Raji (cell line): Measurements from ENCODE around the gene ATP2B2.

ENCODE experiments used
- POLR2A ChIP-seq: IDR thresholded peaks from 2 replicates; pipeline ENCODE4 v1.6.1; 2011; ENCODE audit warnings: low read depth, low read length, control low read depth; ENCODE audit not compliant: insufficient read depth

Gene ATP2B2

GRCh38 chr3:10428406-10429091, 76.8 kb downstream of the ATP2B2 start:
- TF ChIP-seq POLR2A, result no peak

- TF ChIP-seq POLR2A, result no peak
Observed at GRCh38 chr3:10426346-10427220, 78.8 kb downstream of the ATP2B2 start.

GRCh38 chr3:10423171-10423882, 82.1 kb downstream of the ATP2B2 start:
- no peak for TF ChIP-seq POLR2A

GRCh38 chr3:10421996-10422395, 83.4 kb downstream of the ATP2B2 start:
- no peak for TF ChIP-seq POLR2A

- TF ChIP-seq POLR2A, result no peak
Observed at GRCh38 chr3:10420745-10421475, 84.5 kb downstream of the ATP2B2 start.

- TF ChIP-seq POLR2A, result no peak
Observed at GRCh38 chr3:10419637-10420232, 85.7 kb downstream of the ATP2B2 start.

GRCh38 chr3:10417847-10418246, 87.5 kb downstream of the ATP2B2 start:
- no peak for TF ChIP-seq POLR2A

- TF ChIP-seq POLR2A, result no peak
Observed at GRCh38 chr3:10416730-10417300, 88.6 kb downstream of the ATP2B2 start.

GRCh38 chr3:10413041-10413440, 92.3 kb downstream of the ATP2B2 start:
- no peak for TF ChIP-seq POLR2A

- no peak for TF ChIP-seq POLR2A
Observed at GRCh38 chr3:10411598-10412332, 93.6 kb downstream of the ATP2B2 start.

GRCh38 chr3:10410383-10411002, 94.9 kb downstream of the ATP2B2 start:
- no peak for TF ChIP-seq POLR2A

GRCh38 chr3:10408680-10409079, 96.7 kb downstream of the ATP2B2 start:
- no peak for TF ChIP-seq POLR2A

GRCh38 chr3:10407361-10407760, 98.0 kb downstream of the ATP2B2 start:
- TF ChIP-seq POLR2A, result no peak
